CD14-positive monocyte (primary cell): ENCODE results near the gene RAPGEF1. TPM values are rescaled to one million over a fixed set of nuclear protein-coding genes. Genes with fewer than 3 reads are reported as not detected.

ENCODE experiments used
- DNase-seq, 3 donors: peaks; one replicate each; pipeline ENCODE4 v3.0.0-alpha.2; 2011 to 2022
- H2AFZ ChIP-seq: 2 replicates; pipeline ENCODE4 v1.6.0; 2012; ENCODE audit warnings: mild to moderate bottlenecking, low read depth, low read length, inconsistent platforms; ENCODE audit not compliant: insufficient read depth, poor library complexity, severe bottlenecking
- H3K27ac ChIP-seq, 2 donors: 1 replicate in 1 of 2; 2 replicates in 1 of 2; pipeline ENCODE4 v1.5.1; 2012 to 2013; ENCODE audit warnings: low read length in 2 of 2, control low read depth in 1 of 2, inconsistent platforms in 1 of 2, low read depth in 1 of 2, mild to moderate bottlenecking in 1 of 2
- H3K27me3 ChIP-seq, 2 donors: one replicate each; pipeline versions ENCODE4 v1.6.0 to v1.6.1; 2011 to 2013; ENCODE audit warnings: low read length in 2 of 2; ENCODE audit not compliant: control insufficient read depth in 2 of 2, insufficient read depth in 2 of 2
- H3K36me3 ChIP-seq, 2 donors: replicated peaks in 1 of 2; 1 replicate in 1 of 2; 2 replicates in 1 of 2; pipeline versions ENCODE4 v1.5.1 to v1.6.1; 2012 to 2013; ENCODE audit warnings: low read length in 2 of 2, control low read depth in 1 of 2, inconsistent platforms in 1 of 2, mild to moderate bottlenecking in 1 of 2; ENCODE audit not compliant: insufficient read depth in 2 of 2, control insufficient read depth in 1 of 2
- H3K4me1 ChIP-seq, 2 donors: 1 replicate in 1 of 2; 2 replicates in 1 of 2; pipeline versions ENCODE4 v1.5.1 to v1.6.1; 2012 to 2013; ENCODE audit warnings: low read length in 2 of 2, control low read depth in 1 of 2, inconsistent platforms in 1 of 2, mild to moderate bottlenecking in 1 of 2, moderate library complexity in 1 of 2; ENCODE audit not compliant: insufficient read depth in 2 of 2, control insufficient read depth in 1 of 2
- H3K4me2 ChIP-seq: replicated peaks from 2 replicates; pipeline ENCODE3; 2012; ENCODE audit warnings: low read length, moderate library complexity, mild to moderate bottlenecking; ENCODE audit not compliant: poor library complexity, severe bottlenecking; ENCODE audit errors: extremely low read depth
- H3K4me3 ChIP-seq, 3 experiments: fragments of 200-600 bp in 1 of 3; sonication (generic) in 1 of 3; replicated peaks in 1 of 3; 1 replicate in 2 of 3; 2 replicates in 1 of 3; pipeline ENCODE4 v1.5.1; 2011 to 2013; ENCODE audit warnings: low read length in 3 of 3, mild to moderate bottlenecking in 3 of 3, control low read depth in 2 of 3, low read depth in 2 of 3, inconsistent platforms in 1 of 3, moderate library complexity in 1 of 3
- H3K79me2 ChIP-seq: 2 replicates; pipeline ENCODE4 v1.6.0; 2012; ENCODE audit warnings: mild to moderate bottlenecking, control low read depth, inconsistent platforms, low read length, moderate library complexity; ENCODE audit not compliant: insufficient read depth
- H3K9ac ChIP-seq: 2 replicates; pipeline ENCODE4 v1.6.0; 2017; ENCODE audit warnings: low read length, mild to moderate bottlenecking; ENCODE audit not compliant: insufficient read depth, poor library complexity, severe bottlenecking
- H3K9me3 ChIP-seq, 2 donors: replicated peaks in 1 of 2; 1 replicate in 1 of 2; 2 replicates in 1 of 2; pipeline versions ENCODE4 v1.5.1 to v1.6.1; 2012 to 2013; ENCODE audit warnings: low read length in 2 of 2, control low read depth in 1 of 2; ENCODE audit not compliant: control insufficient read depth in 1 of 2, insufficient read depth in 1 of 2
- H4K20me1 ChIP-seq: 2 replicates; pipeline ENCODE4 v1.6.0; 2012; ENCODE audit warnings: mild to moderate bottlenecking, low read length, control low read depth, moderate library complexity; ENCODE audit not compliant: insufficient read depth
- H3K27ac Mint-ChIP-seq, 7 donors: one replicate each; pipeline ENCODE4 v1.8.0; 2020; ENCODE audit warnings: mild to moderate bottlenecking in 7 of 7, mixed read lengths in 7 of 7, moderate library complexity in 6 of 7, inconsistent platforms in 2 of 7
- H3K27me3 Mint-ChIP-seq, 3 donors: one replicate each; pipeline ENCODE4 v1.8.0; 2021 to 2022; ENCODE audit warnings: low read depth in 3 of 3, mild to moderate bottlenecking in 3 of 3, mixed read lengths in 3 of 3, moderate library complexity in 3 of 3, inconsistent platforms in 1 of 3
- H3K36me3 Mint-ChIP-seq, 2 donors: one replicate each; pipeline ENCODE4 v1.8.0; 2020; ENCODE audit warnings: mixed read lengths in 2 of 2, inconsistent platforms in 1 of 2, mild to moderate bottlenecking in 1 of 2
- H3K4me1 Mint-ChIP-seq: one replicate; pipeline ENCODE4 v1.8.0; 2020; ENCODE audit warnings: mild to moderate bottlenecking, mixed read lengths
- H3K4me3 Mint-ChIP-seq, 2 donors: one replicate each; pipeline ENCODE4 v1.8.0; 2020; ENCODE audit warnings: mild to moderate bottlenecking in 2 of 2, mixed read lengths in 2 of 2, moderate library complexity in 1 of 2
- H3K9me3 Mint-ChIP-seq, 7 donors: one replicate each; pipeline ENCODE4 v1.8.0; 2020 to 2022; ENCODE audit warnings: mixed read lengths in 7 of 7, mild to moderate bottlenecking in 6 of 7, moderate library complexity in 6 of 7, inconsistent platforms in 2 of 7
- WGBS: methylation state at CpG from one replicate; pipeline ENCODE4 v1.1.5; 2013; ENCODE audit warnings: missing lambda C conversion rate; ENCODE audit not compliant: insufficient coverage; 5-methylcytosine and 5-hydroxymethylcytosine counted together
- intact Hi-C, 2 donors: fragments of 100-400 bp; cut with micrococcal nuclease; formaldehyde crosslinking; loops; one replicate each; pipeline versions ENCODE4 v1.15.0 to v1.15.1; 2023
- polyA plus RNA-seq, 3 donors: library from polyadenylated mRNA; depleted of rRNA in 1 of 3; unstranded in 2 of 3; stranded (reverse) in 1 of 3; fragments of 300-500 nt in 2 of 3; fragments of >200 nt in 1 of 3; fragmentation: Illumina TruSeq in 2 of 3; gene quantifications; 1 replicate in 2 of 3; 2 replicates in 1 of 3; pipeline ENCODE4 v1.2.3, GENCODE V29; 2012 to 2021
- TF ChIP-seq, protein P1 (sequence below): fragments of 200-600 bp; IDR thresholded peaks from one replicate; pipeline ENCODE4 v1.8.0; 2022; ENCODE audit warnings: antibody characterized with exemption, mild to moderate bottlenecking

RAPGEF1 gene
- polyA plus RNA-seq, 3 donors: 1.7 to 71.7 (median 3.0) TPM

DNA sequence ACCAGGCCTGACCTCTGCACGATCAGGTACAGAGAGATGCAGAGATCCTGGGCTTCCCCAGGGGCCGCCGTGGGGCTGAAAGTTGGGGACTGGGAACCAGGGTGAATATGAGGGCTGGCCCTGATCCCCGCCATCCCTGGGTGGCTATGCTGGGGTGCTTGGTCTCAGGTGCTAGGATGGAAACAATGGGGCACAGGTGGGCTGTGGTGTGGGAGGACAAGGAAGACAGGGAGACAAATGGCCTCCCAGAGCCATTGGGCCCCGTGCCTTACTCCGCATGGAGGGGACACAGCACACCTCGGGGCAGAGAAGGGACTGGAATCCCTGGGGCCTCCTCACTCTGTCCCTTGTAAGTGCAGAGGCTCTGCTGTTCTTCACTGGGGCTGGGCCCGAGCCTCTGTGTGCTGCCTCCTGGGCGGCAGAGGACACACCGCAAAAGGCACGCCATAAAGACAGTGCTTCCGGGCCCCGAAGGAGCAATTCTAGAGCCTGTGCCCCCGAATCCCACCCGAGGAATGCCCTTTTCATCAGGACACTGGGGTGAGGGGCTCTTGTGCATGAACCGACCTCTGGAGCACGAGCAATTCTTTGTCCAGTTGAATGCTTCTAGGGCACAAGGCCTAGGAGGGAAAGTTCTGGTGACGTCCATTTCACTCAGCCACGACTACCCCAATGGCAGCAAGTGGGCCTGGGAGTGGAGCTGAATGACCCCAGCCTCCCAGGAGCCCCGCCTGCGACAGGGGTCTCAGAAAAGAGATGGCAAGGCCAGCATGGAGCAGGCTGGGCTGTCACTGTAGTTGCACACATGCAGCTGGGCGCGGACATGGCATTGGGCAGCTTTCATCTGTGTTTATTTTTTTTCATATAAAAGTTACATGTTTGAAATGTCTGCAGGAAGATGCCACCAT, 163.7 kb downstream of the RAPGEF1 start:
- TF ChIP-seq, protein P1, sequence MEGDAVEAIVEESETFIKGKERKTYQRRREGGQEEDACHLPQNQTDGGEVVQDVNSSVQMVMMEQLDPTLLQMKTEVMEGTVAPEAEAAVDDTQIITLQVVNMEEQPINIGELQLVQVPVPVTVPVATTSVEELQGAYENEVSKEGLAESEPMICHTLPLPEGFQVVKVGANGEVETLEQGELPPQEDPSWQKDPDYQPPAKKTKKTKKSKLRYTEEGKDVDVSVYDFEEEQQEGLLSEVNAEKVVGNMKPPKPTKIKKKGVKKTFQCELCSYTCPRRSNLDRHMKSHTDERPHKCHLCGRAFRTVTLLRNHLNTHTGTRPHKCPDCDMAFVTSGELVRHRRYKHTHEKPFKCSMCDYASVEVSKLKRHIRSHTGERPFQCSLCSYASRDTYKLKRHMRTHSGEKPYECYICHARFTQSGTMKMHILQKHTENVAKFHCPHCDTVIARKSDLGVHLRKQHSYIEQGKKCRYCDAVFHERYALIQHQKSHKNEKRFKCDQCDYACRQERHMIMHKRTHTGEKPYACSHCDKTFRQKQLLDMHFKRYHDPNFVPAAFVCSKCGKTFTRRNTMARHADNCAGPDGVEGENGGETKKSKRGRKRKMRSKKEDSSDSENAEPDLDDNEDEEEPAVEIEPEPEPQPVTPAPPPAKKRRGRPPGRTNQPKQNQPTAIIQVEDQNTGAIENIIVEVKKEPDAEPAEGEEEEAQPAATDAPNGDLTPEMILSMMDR: no peak
- 98% methylated on average over 23 of the region's 23 CpGs for WGBS
- Mint-ChIP-seq H3K4me1 (peaks cover 9% of the 10 kb centered on the region), H3K27me3 (peaks cover 0 to 3% (median 0%) of the 10 kb centered on the region in 3 donors), H3K36me3 (peaks cover 72 to 96% of the 10 kb centered on the region in 2 donors), H3K9me3 (no peaks in the 10 kb centered on the region), H3K4me3 (no peak overlapping the region), H3K27ac (peak overlapping the region in 4 of 7 donors; percentile 32 to 53 (median 48))
- intact Hi-C loops: no loop called here
- H3K4me3 ChIP-seq: no peak overlapping the region
- H3K9me3 ChIP-seq: no peaks in the 10 kb centered on the region
- H3K79me2 ChIP-seq: no peaks in the 10 kb centered on the region
- H3K27ac ChIP-seq: no peak overlapping the region
- H3K27me3 ChIP-seq: no peaks in the 10 kb centered on the region
- H3K36me3 ChIP-seq: peaks cover 75 to 93% of the 10 kb centered on the region in 2 donors
- H3K9ac ChIP-seq: no peak overlapping the region
- H3K4me2 ChIP-seq: no peak overlapping the region
- H4K20me1 ChIP-seq: peaks cover 43% of the 10 kb centered on the region
- H2AFZ ChIP-seq: no peak overlapping the region
- H3K4me1 ChIP-seq: peaks cover 7 to 10% of the 10 kb centered on the region in 2 donors
- no peak for DNase-seq

DNA sequence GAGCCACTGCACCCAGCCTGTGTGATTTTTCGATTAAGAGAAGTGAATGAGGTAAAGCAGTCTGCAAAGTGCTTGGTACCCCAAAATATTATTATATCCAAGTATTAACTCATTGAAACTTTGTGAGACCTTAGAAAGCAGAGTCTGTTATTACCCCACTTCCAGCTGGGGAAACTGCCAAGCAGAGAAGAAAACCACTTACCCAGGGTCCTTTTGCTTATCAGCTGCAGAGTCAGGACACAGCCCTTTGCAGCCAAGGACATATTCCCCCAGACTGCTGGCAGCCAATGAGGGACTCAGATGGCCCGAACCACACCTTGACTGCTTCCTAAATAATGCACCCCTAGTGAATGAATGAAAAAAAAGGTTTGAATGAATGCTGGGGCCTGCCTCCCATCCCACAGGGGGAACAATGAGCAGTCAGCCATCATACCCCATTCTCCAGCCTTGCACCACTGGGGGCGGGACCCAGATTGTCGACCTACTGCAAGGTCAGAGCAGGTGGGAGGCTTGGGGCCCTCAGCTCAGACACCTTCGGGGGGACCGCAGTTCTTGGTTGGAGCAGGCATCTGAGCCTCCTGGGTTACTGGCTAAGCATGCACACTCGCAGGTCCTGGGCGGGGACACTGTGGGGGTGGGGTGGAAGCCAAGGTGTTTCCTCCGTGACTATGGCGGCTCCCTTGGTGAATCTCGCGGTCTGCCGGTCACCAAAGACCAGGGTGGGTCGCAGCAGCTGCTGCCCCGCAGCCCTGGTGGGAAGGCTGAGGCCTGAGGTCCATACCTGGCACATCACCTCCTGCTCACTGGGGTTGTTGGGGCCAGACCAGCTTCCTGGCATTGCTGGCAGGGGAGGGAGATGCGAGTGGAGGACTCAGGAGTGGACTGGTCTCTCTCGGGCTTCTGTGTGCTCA, 164.9 kb downstream of the RAPGEF1 start:
- no peak for DNase-seq
- TF ChIP-seq, protein P1: no peak
- Mint-ChIP-seq H3K27me3 (peaks cover 0 to 3% (median 0%) of the 10 kb centered on the region in 3 donors), H3K4me1 (peaks cover 9% of the 10 kb centered on the region), H3K36me3 (peaks cover 66 to 93% of the 10 kb centered on the region in 2 donors), H3K9me3 (no peaks in the 10 kb centered on the region), H3K4me3 (no peak overlapping the region), H3K27ac (peak overlapping the region in 2 of 7 donors; percentile 26 to 68)
- intact Hi-C loops: no loop called here
- peaks cover 7 to 10% of the 10 kb centered on the region in 2 donors for H3K4me1 ChIP-seq
- H3K36me3 ChIP-seq: peaks cover 68 to 86% of the 10 kb centered on the region in 2 donors
- no peak overlapping the region for H3K9ac ChIP-seq
- no peaks in the 10 kb centered on the region for H3K27me3 ChIP-seq
- no peak overlapping the region for H2AFZ ChIP-seq
- no peaks in the 10 kb centered on the region for H3K9me3 ChIP-seq
- no peak overlapping the region for H3K4me2 ChIP-seq
- 97% methylated on average over 11 of the region's 17 CpGs for WGBS
- no peak overlapping the region for H3K4me3 ChIP-seq
- no peaks in the 10 kb centered on the region for H3K79me2 ChIP-seq
- no peak overlapping the region for H3K27ac ChIP-seq
- peaks cover 38% of the 10 kb centered on the region for H4K20me1 ChIP-seq
